Uterus (tissue), 2 donors: ENCODE results near the gene SPIRE1.

ENCODE experiments used
- CTCF ChIP-seq, 4 experiments: fragments of 200-600 bp in 2 of 4; fragments of 450-650 bp in 2 of 4; sonication (generic) in 2 of 4; IDR thresholded peaks; one replicate each; pipeline ENCODE4 v1.5.1; 2016 to 2019; ENCODE audit warnings: antibody characterized with exemption in 4 of 4, mild to moderate bottlenecking in 2 of 4, moderate library complexity in 1 of 4
- POLR2A ChIP-seq, 2 donors: fragments of 450-650 bp; IDR thresholded peaks; one replicate each; pipeline ENCODE4 v1.6.1; 2016; ENCODE audit warnings: antibody characterized with exemption in 2 of 2, mild to moderate bottlenecking in 1 of 2, moderate library complexity in 1 of 2

DNA sequence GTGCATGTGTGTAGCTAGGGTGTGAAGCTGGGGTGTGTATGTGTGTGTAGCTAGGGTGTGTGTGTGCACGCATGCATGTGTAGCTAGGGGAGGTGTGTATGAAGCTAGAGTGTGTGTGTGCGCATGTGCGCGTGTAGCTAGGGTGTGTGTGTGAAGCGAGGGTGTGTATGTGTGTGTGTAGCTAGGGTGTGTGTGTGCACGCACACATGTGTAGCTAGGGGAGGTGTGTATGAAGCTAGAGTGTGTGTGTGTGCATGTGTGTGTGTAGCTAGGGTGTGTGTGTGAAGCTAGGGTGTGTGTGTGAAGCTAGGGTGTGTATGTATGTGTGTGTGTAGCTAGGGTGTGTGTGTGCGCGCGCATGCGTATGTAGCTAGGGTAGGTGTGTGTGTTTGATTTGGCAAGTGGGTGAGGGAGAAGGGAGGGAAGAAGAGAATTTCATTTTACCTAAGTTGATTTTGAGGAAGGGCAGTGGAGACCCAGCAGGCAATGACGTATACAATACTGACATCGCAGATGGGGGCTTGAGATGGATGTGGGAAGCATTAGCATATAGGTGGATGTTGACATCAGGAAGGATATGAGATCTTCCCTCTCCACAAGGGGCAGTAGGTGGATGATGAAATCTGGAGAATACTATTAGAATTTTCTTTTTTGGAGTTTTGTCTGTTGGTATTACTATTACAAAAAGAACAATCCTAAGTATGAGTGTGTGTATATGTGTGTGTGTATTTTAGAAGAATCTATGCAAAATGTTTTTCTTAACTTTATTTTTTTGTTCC is 179.4 kb downstream of the SPIRE1 start:
- TF ChIP-seq CTCF (IDR thresholded peaks at IDR 0.05) (no peak), POLR2A (IDR thresholded peaks at IDR 0.05) (no peak)
